Suprapubic skin (tissue), 3 donors: ENCODE data around the gene CCDC32.

ENCODE experiments used
- CTCF ChIP-seq, 2 donors: fragments of 200-600 bp in 1 of 2; fragments of 450-650 bp in 1 of 2; sonication (generic) in 1 of 2; IDR thresholded peaks; one replicate each; pipeline ENCODE4 v1.5.1; 2016 to 2019; ENCODE audit warnings: antibody characterized with exemption in 2 of 2, mild to moderate bottlenecking in 1 of 2, moderate library complexity in 1 of 2
- EP300 ChIP-seq: sonication (generic); formaldehyde crosslinking; IDR thresholded peaks from one replicate; pipeline ENCODE4 v1.6.1; 2017; ENCODE audit warnings: antibody characterized with exemption
- POLR2A ChIP-seq, 2 donors: fragments of 450-650 bp; IDR thresholded peaks; one replicate each; pipeline ENCODE4 v1.6.1; 2017; ENCODE audit warnings: antibody characterized with exemption in 2 of 2, mild to moderate bottlenecking in 2 of 2, moderate library complexity in 2 of 2

GRCh38 chr15:40533763-40534364 is 31.0 kb downstream of the CCDC32 start:
- no peak for TF ChIP-seq CTCF (IDR thresholded peaks at IDR 0.05)
- no peak for TF ChIP-seq POLR2A (IDR thresholded peaks at IDR 0.05)
- TF ChIP-seq EP300 = no peak
